HepG2 (cell line): ENCODE data around the gene PRPSAP1. TPM values are rescaled to one million over a fixed set of nuclear protein-coding genes. Genes with fewer than 3 reads are reported as not detected.

Experiments used
- ATAC-seq: fragments of 200-7000 bp; cut with Tn5 transposase; 3 replicates; pipeline ENCODE4 v1.9.1; 2020; ENCODE audit warnings: mild to moderate bottlenecking, moderate library complexity
- BruUV-seq: library from RNA; stranded (reverse); fragments of 400-500 nt; replicated peaks from 2 replicates; lab custom pipeline; 2021; lab: Mats Ljungman, UMichigan
- CTCF ChIA-PET: fragments of 300-600 bp; formaldehyde crosslinking; extraction: SDS; loops from one replicate; lab custom pipeline; 2021; ENCODE audit warnings: low total read pairs, inconsistent platforms, low intra/inter-chr PET ratio; lab: Yijun Ruan, JAX
- POLR2A ChIA-PET: fragments of 350-600 bp; sonication (Branson Sonifier 250); formaldehyde crosslinking; loops from one replicate; lab custom pipeline; 2020; ENCODE audit warnings: antibody characterized with exemption, inconsistent platforms; lab: Yijun Ruan, JAX
- DNase-seq: peaks from one replicate; pipeline ENCODE4 v3.0.0-alpha.2; 2015; ENCODE audit warnings: low spot score
- FAIRE-seq: peaks from 3 replicates; lab custom pipeline; 2011; peaks lifted over from hg19 to GRCh38; lab: Jason Lieb, UNC
- H2AFZ ChIP-seq: one replicate; pipeline ENCODE4 v1.6.1; 2011; ENCODE audit warnings: low read length, inconsistent platforms
- H3K27ac ChIP-seq: fragments of 300-600 bp; 3 replicates; pipeline ENCODE4 v1.8.0; 2011; ENCODE audit warnings: mixed run types, mild to moderate bottlenecking, mixed read lengths, low read length, inconsistent platforms; ENCODE audit not compliant: insufficient read depth; ENCODE audit errors: extremely low read length
- H3K27me3 ChIP-seq, 2 experiments: fragments of 200-600 bp in 1 of 2; 2 replicates in 1 of 2; 3 replicates in 1 of 2; pipeline versions ENCODE4 v1.6.0 to v1.8.0; 2011; ENCODE audit warnings: low read length in 2 of 2, mild to moderate bottlenecking in 2 of 2, moderate library complexity in 2 of 2, inconsistent platforms in 1 of 2; ENCODE audit not compliant: insufficient read depth in 2 of 2, control insufficient read depth in 1 of 2
- H3K36me3 ChIP-seq, 2 experiments: fragments of 200-600 bp in 1 of 2; replicated peaks in 1 of 2; 2 replicates in 1 of 2; 3 replicates in 1 of 2; pipeline versions ENCODE4 v1.5.1 to v1.8.0; 2011; ENCODE audit warnings: low read length in 2 of 2, inconsistent platforms in 1 of 2; ENCODE audit not compliant: insufficient read depth in 2 of 2, control insufficient read depth in 1 of 2
- H3K4me1 ChIP-seq: 2 replicates; pipeline ENCODE4 v1.5.1; 2012; ENCODE audit warnings: low read length, inconsistent platforms; ENCODE audit not compliant: insufficient read depth
- H3K4me2 ChIP-seq: 2 replicates; pipeline ENCODE4 v1.6.0; 2011; ENCODE audit warnings: low read depth, low read length, inconsistent platforms
- H3K4me3 ChIP-seq, 3 experiments: fragments of 200-600 bp in 1 of 3; sonication (generic), shearing (Covaris generic) in 1 of 3; replicated peaks in 1 of 3; 2 replicates each; pipeline ENCODE4 v1.5.1; 2011 to 2016; ENCODE audit warnings: low read length in 3 of 3, inconsistent platforms in 2 of 3, low read depth in 2 of 3, mild to moderate bottlenecking in 2 of 3, control low read depth in 1 of 3, mixed read lengths in 1 of 3; ENCODE audit not compliant: insufficient read depth in 1 of 3
- H3K79me2 ChIP-seq: one replicate; pipeline ENCODE4 v1.6.1; 2011; ENCODE audit warnings: low read length, inconsistent platforms; ENCODE audit not compliant: insufficient read depth
- H3K9ac ChIP-seq: 2 replicates; pipeline ENCODE4 v1.6.0; 2011; ENCODE audit warnings: mild to moderate bottlenecking, low read depth, low read length, inconsistent platforms; ENCODE audit not compliant: insufficient read depth
- H3K9me3 ChIP-seq: 2 replicates; pipeline ENCODE4 v1.5.1; 2012; ENCODE audit warnings: mild to moderate bottlenecking, low read length
- H4K20me1 ChIP-seq: 2 replicates; pipeline ENCODE4 v1.6.0; 2011; ENCODE audit warnings: inconsistent platforms, mild to moderate bottlenecking, low read length, moderate library complexity; ENCODE audit not compliant: insufficient read depth
- KDM5A ChIP-seq: fragments of 200-600 bp; sonication (generic); IDR thresholded peaks from 2 replicates; pipeline ENCODE4 v1.7.0; 2018; ENCODE audit warnings: antibody characterized with exemption, mild to moderate bottlenecking, low read length, borderline replicate concordance
- RARA ChIP-seq: IDR thresholded peaks from 2 replicates; pipeline ENCODE4 v1.6.1; 2016; ENCODE audit warnings: missing genetic modification reagents, missing compliant biosample characterization
- RELA ChIP-seq: sonication (generic); formaldehyde crosslinking; IDR thresholded peaks from 2 replicates; pipeline ENCODE4 v1.4.0; 2020; ENCODE audit warnings: missing genetic modification reagents
- SRSF4 ChIP-seq: fragments of 200-400 bp; formaldehyde crosslinking; IDR thresholded peaks from one replicate; pipeline ENCODE4 v1.6.1; 2018; ENCODE audit warnings: mild to moderate bottlenecking, low read depth, low read length, moderate library complexity; ENCODE audit not compliant: poor library complexity, severe bottlenecking
- TRAFD1 ChIP-seq: sonication (generic); formaldehyde crosslinking; IDR thresholded peaks from 2 replicates; pipeline ENCODE4 v1.5.1; 2020; ENCODE audit warnings: missing genetic modification reagents, mild to moderate bottlenecking, borderline replicate concordance
- ZHX1 ChIP-seq: sonication (generic); formaldehyde crosslinking; IDR thresholded peaks from 2 replicates; pipeline ENCODE4 v1.8.1; 2022; ENCODE audit warnings: low read depth, mild to moderate bottlenecking, missing genetic modification reagents
- ZNF121 ChIP-seq: sonication (generic); formaldehyde crosslinking; IDR thresholded peaks from 2 replicates; pipeline ENCODE4 v1.5.0; 2020; ENCODE audit warnings: mild to moderate bottlenecking, missing genetic modification reagents
- ZNF431 ChIP-seq: sonication (generic); formaldehyde crosslinking; IDR thresholded peaks from 2 replicates; pipeline ENCODE4 v1.9.0; 2022; ENCODE audit warnings: missing genetic modification reagents, low read depth, mild to moderate bottlenecking, borderline replicate concordance
- ZNF7 ChIP-seq: IDR thresholded peaks from 2 replicates; pipeline ENCODE4 v1.6.1; 2016; ENCODE audit warnings: missing biosample characterization, missing genetic modification reagents
- ZNF746 ChIP-seq: sonication (generic); formaldehyde crosslinking; IDR thresholded peaks from 2 replicates; pipeline ENCODE4 v1.8.0; 2022; ENCODE audit warnings: mild to moderate bottlenecking, missing genetic modification reagents
- WGBS: methylation state at CpG from one replicate; pipeline ENCODE4 v1.1.6; 2017; ENCODE audit warnings: low lambda C conversion rate; 5-methylcytosine and 5-hydroxymethylcytosine counted together
- in situ Hi-C: cut with HindIII; loops from 2 replicates; pipeline ENCODE4 v1.10.0; 2017; ENCODE audit warnings: low pct_unique_long_range_greater_than_20kb; ENCODE audit not compliant: extremely low pct_ligation_motif_present
- intact Hi-C: fragments of 100-400 bp; cut with micrococcal nuclease; formaldehyde crosslinking; loops from one replicate; pipeline ENCODE4 v1.10.0; 2022; ENCODE audit not compliant: unreplicated experiment
- polyA plus RNA-seq, 8 experiments: library from polyadenylated mRNA; depleted of rRNA in 3 of 8; stranded (reverse) in 7 of 8; unstranded in 1 of 8; fragments of >200 nt; fragmentation: Illumina TruSeq in 4 of 8; extraction: Trizol in 4 of 8; gene quantifications; 2 replicates each; pipeline versions ENCODE4 v1.2.1 to v1.2.3, GENCODE V29; 2011 to 2016; ENCODE audit warnings: low read depth in 4 of 8, missing spikeins in 1 of 8, mixed read lengths in 1 of 8; ENCODE audit not compliant: insufficient read depth in 1 of 8
- total RNA-seq, 5 experiments: library from RNA; depleted of rRNA; stranded (reverse); fragments of >200 nt; fragmentation: Illumina TruSeq; extraction: Trizol; gene quantifications; 2 replicates each; pipeline ENCODE4 v1.2.3, GENCODE V29; 2016; ENCODE audit warnings: low read depth in 1 of 5

PRPSAP1 gene
- total and polyA plus RNA-seq, 2 of the 13 experiments (the other 11 are each of a cell fraction or from before 2014, with no cell fraction given) = 91.1 to 314 TPM

GRCh38 chr17:76312735-76313134 lies 41.0 kb downstream of the PRPSAP1 start:
- WGBS = 96% methylated on average over 9 of the region's 9 CpGs
- ChIA-PET CTCF (no interaction called here), POLR2A (interaction anchor here (0.7 kb wide), 1 partner anchor 69 kb away, joined by 3 read pairs; no protein-coding TSS in a partner anchor)
- no peak for FAIRE-seq
- Histone ChIP-seq H3K4me3 (no peak overlapping the region), H3K36me3 (peaks cover 26 to 70% of the 10 kb centered on the region in 2 experiments), H3K4me2 (no peak overlapping the region), H3K27me3 (no peaks in the 10 kb centered on the region), H3K4me1 (no peaks in the 10 kb centered on the region), H3K79me2 (no peaks in the 10 kb centered on the region), H4K20me1 (no peaks in the 10 kb centered on the region; the same call in 1 of the 2 replicates), H3K9me3 (no peaks in the 10 kb centered on the region), H2AFZ (no peak overlapping the region), H3K27ac (no peak overlapping the region), H3K9ac (no peak overlapping the region)
- no peak for DNase-seq
- no peak for TF ChIP-seq SRSF4
- TF ChIP-seq TRAFD1 (CRISPR knock-in tag) = no peak
- TF ChIP-seq ZNF7 = no peak
- TF ChIP-seq RARA (CRISPR knock-in tag) = no peak
- TF ChIP-seq RELA (CRISPR knock-in tag) = no peak
- no peak for TF ChIP-seq ZHX1
- TF ChIP-seq ZNF431 (CRISPR knock-in tag) = no peak
- TF ChIP-seq KDM5A = no peak
- no peak for TF ChIP-seq ZNF121 (CRISPR knock-in tag)
- TF ChIP-seq ZNF746 = no peak
- intact Hi-C loops = no loop called here
- BruUV-seq = no TSS peak
- no peak for ATAC-seq
- in situ Hi-C loops = no loop called here
